ENCODE results near the gene EHMT1.

Gene EHMT1

DNA sequence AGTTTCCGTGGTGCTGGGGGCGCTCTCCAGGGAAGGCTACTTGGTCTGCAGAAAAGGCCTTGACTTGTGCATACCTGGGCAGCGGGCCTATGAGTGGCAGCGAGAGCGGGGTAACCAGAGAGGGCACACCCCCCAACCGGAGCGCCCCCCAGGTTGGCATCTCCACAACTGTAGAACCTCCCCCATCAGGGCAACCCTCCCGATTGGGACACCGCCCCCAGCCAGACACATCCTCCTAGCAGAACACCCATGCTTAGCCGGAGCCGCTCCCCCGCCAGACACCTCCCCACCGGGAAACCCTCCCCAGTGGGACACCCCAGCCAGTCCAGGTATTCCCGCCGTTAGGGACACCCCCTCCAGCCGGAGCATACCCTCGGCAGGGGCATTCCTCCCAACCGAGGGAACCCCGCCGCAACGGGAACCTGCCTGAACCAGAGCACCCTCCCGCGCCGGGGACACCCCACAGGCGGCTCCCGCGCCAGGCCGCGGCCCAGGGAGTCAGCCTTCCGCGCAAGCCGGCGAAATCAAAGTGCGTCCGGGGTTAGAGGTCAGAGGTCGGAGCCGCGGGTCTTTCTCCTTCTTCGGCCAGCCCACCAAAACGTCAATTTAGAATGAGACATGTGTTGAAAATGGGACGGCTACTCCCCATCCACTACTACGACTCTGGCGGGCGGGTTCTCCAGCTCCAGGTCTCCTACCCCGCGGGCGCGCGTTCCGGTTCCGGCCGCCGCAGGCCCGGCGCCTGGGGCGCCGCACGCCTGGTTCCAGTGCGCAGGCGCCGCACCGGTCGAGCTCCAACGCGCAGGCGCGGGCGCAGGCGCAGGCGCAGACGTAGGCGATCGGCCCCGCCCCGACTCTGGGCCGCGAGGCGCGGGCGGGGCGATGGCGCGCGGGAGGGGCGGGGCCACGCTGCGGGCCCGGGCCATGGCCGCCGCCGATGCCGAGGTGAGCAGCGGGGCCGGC is at the start of gene EHMT1:
EHMT1 (plus strand) TSS at position 901 of the 963 bp plus-strand sequence; CDS start at position 925, 24 bp downstream.
- peak; percentile 88 for DNase-seq

DNA sequence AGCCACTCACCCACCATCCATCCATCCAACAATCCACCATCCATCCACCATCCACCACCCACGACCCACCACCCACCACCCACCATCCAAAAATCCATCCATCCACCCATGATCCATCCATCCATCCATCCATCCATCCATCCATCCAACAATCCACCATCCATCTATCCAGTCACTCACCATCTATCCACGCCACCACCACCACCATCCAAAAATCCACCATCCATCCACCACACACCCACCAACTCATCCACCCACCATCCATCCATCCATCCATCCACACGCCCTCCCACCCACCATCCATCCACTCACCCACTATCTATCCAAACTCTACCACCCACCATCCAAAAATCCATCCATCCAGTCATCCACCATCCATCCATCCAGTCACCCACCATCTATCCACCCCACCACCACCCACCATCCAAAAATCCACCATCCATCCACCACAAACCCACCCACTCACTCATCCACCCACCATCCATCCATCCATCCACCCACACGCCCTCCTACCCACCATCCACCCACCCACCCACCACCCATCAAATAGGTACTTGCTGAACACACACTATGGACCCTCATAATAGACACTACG is 49.1 kb upstream of the EHMT1 start:
- no peak for DNase-seq

DNA sequence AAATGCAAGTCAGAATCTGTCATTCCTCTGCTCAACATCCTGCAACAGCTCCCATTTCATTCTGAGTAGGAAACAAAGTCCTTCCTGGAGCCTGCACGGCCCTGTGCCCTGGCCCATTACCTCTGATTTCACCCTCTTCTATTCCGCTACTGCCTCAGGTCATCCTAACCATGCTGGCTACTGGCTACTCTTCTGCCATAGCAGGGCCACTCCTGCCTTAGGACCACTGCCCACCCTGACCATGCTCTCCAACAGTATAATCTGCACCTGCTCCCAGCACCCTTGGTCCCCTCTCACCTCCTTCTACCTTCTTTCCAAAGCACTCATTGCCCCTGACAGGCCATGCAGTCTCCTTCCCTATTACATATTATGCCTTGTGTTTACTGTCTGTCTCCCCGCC is 48.2 kb upstream of the EHMT1 start:
- no peak for DNase-seq

DNA sequence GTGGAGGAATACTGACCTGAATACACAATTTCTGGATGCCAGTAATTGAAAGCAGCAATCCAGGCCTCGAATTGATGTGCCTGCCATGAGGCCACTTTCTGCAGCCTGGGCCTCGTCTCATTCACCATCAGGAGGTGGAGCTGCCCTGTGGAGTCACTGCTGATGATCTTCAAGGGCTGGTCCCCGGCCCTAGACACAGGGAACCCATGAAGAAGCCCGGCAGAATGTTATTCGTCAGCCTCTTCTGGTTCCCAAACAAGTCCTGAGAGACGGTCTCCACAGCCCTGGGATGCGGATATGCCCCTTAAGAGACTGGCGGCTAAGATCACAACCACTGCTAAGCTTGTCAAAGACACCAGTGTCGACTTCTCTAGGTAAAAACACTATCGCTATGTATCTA is 44.6 kb upstream of the EHMT1 start:
- DNase-seq, result no peak

DNA sequence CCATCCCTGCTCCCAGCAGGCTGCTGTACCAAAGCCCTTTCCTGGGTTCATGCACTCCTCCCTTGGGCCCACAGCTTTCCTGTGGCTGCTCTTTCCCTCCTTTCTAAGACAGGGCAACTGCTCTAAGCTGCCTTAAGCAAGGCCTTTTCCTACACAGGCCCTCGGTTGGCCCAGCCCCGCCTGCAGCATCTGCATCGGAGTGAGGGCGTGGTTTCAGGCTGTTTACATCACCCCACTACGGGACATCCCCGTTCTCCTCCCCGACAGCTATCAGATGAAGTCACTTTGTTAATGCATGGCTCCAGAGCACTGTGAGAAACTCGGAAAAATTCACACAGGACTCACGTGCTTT is 43.5 kb upstream of the EHMT1 start:
- no peak for DNase-seq

DNA sequence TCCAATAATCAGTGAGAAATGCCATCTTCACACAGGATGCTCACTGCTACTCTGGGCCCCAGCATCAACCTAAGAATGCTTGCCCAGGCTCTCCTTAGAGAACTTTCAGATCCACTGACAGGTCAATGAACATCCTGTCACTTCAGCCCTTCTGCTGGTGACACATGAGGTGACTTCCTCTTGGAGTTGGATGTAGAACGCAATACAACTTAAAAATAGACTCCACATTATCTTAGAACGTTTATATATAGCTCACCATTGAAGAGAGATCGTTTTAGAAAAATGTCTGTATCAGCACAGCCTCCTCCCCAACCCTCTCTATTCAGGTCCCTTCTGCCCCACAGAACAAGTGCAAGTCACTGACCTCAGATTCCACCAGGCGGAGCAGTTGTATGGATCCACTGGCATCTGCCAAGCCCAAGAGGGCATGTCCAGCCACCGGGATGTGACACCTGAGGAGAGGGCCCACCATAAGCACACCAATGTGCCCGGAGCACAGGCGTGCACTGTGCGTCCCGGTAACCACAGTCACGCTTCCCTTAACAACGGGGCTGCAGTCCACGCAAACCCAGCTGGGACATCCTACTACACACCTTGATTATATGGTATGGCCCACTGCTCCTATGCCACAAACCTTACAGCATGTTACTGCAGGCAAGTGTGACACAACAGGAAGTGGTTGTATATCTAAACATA is 42.9 kb upstream of the EHMT1 start:
- no peak for DNase-seq

DNA sequence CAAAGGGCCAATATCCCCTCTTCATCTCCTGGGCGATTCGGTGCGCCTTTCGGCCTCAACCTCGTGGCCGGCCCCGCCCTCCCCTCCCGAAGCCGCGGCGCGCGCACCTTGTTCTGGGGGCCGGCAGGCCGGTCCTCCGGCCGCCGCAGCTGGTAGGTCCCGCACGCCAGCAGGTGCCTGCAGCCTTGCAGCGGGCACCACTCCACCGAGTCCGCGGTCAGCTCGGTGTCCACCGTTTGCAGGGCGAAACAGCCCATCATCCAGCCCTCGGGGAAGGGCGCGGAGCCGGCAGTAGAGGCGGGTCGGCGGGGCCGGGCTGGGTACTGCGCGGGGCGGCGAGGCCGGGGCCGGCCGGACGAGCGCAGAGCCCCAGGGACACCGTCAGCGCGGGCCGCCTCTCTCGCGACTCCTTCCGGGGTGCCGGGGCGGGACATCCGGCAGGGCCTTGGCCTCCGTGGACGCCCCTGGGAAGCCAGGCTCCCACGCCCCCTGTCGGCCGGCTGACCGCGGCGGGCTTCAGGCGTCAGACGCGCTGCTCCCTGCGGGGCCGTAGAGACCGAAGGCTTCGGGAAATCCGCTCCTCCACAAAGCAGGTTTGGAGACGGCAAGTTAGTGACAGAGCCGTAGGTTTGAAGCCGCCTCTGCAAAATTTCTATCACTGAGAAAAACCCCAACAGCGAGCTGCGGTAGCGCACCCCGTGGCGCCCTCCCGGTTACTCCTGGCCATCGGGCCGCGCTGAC is 40.1 kb upstream of the EHMT1 start, which contains the start of gene DPH7:
DPH7 (minus strand) TSS at position 408 of the 741 bp plus-strand sequence; CDS start at position 260, 148 bp downstream.
- peak; percentile 93 for DNase-seq

DNA sequence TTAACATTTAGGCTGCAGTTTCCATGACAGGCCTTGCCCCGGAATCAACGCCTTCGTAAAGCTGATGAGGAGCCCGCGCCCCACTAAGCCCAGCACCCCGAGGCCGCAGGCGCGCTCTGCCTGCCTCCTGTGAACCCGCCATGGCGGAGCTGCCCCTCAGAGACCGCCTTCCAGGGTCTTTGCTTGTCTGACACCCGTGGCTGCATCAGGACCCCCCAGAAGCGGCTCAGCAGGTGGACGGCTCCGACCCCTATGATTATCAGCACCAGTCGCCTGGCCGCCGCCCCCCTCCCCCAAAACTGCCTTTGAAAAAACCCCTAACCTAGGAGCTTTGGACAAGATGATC is 39.6 kb upstream of the EHMT1 start:
- no peak for DNase-seq

DNA sequence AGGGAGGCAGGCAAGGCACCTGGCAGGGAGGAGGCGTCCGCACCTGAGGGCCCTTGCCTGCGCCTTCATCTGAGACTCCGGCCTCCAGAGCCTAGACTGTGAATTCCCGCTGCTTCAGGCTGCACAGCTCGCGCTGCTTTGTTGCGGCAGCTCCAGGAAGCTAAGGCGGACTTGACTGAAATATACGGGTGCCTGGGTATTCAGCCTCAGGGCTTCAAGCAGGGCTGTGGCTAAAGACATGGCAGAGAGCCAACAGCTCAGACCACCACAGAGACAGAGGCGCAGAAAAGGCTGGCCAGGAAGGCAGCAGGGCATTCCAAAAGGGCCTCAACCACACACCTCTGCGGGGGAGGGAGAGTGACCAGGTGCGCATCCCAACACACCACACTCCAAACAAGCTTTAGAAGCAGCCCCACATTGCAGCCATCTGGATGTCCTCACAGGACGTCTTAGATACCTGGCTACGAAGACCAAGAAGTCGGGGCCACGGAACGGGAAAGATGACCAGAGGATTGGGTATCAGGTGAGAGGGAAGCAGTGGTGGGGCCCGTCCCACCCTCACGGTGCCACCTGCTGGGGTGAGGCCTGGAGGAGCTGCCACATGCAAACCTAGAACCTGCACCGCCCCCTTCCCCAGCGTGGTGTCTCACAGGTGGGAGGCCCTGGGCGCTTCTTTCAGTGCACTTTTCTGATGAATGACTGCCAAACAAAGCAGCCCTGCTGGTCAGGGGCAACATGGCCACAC is 38.4 kb upstream of the EHMT1 start:
- DNase-seq, result no peak

DNA sequence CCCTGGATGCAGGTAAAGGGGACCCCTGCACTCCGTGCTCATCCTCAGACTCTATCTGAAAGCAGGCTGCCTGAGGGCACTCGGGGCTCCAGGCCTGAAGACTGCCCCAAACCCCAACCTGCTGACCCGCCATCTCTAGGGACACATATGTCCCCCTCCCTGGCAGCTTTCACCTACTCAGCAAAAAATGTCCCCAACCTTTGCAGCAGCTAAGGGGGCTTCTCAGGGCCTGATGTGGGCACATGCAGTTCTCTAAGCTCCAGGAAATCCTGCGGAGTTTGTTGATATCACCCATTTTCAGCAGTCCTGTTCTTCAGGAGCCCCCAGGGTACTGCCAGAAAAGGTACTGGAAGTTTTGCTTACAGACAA is 37.9 kb upstream of the EHMT1 start:
- DNase-seq, result no peak

DNA sequence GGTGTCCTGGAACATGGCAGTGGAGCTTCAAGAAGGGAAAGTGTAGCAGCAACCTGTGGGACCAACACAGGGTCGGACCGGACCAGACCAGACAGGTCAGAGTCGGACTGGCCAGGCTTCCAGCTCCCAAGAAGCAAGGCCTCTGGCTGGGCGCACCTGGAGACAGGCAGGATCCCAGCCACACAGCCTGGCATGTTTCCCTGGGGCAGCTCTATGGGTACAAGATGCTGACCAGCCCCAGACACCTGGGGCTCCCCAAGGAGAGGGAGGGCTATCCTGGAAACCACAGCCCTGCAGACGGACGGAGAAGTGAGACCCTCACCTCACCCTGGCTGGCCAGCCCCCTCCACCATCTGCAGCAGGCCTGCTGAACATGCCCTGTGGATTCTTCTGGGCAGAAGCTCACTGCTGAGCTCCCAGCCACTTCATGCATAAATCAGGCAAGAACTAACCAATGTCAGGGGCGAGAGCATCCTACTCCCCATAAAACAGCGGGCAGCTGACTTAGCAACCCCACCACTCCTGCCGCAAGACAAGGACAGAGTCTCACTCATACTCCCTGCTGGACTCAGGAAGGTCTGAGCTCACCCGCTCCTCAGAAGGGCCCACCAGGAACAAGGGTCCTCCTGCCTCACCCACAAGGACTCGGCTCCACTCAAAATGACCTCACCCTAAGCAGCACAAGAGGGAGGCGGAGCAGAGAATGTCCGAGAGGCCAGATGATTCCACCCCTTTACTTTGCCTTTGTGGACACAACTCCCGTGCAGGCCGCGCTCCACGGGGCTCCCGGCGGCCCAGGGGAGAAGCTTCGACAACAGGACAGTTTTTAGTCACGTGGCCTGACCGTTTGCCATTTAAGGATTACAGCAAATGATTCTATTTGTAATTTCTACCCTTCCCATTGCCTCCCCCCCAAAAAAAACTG is 37.2 kb upstream of the EHMT1 start:
- DNase-seq, result no peak

DNA sequence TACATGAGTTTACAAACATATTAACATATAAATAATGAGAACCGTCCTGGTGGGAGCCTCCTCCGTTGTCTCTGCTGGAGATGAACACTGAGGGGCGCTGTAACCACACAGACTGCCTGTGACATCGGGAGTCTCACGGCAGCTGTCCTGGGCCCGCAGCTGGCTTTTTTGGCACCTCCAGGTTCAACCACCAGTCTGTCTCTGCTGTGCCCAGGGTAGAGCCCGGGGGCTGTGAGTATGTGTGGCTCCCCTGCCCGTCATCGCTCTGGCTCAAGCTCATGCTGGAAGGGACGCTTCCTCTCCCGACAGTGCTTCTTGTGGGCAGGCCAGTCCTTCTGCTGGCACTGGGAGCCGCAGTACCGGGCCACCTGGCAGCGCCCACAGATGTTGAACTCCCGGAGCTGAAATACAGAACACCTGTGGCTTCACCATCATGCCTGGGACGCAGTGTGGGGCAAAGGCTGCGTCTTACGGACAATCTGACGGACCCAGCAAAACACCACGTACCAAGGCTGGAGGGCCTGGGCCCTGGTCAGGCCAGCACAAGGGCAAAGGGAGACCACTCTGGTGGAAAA is 36.4 kb upstream of the EHMT1 start:
- no peak for DNase-seq

DNA sequence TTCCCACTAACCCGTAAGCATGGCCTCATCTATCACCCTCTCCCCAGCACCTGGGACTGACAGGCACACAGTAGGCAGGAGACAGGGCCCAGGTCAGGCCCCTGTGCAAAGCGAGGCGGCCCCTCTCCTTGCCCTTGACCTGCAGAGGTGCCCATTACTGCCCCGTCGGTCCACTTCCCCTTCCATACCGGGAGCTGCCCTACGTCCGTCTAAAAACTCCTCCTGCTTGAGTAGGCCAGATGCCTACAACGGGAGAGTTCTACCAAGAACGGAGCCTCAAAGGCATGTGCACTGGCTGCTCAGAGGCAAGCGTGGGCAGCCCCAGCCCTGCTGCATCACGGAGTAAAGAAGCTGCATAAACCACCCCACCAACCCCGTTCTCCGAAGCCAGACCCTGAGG is 35.5 kb upstream of the EHMT1 start:
- DNase-seq, result no peak

DNA sequence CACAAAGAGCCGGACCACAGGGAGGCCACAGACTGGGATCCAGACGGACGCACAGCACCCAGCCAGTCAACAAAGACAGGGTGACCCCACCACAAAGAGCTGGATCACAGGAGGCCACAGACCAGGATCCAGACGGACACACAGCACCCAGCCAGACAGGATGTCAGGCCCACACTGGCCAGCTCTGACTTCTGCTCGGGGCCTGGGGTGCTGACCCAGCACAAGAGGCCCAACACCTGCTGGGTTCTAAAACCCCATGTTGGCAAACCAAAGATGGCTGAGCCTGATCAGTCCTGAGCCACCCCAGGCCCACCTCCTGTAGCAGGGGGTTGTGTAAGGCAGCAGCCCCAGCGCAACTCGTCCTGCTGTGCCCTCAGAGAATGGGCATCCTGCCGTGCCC is 34.8 kb upstream of the EHMT1 start:
- no peak for DNase-seq

DNA sequence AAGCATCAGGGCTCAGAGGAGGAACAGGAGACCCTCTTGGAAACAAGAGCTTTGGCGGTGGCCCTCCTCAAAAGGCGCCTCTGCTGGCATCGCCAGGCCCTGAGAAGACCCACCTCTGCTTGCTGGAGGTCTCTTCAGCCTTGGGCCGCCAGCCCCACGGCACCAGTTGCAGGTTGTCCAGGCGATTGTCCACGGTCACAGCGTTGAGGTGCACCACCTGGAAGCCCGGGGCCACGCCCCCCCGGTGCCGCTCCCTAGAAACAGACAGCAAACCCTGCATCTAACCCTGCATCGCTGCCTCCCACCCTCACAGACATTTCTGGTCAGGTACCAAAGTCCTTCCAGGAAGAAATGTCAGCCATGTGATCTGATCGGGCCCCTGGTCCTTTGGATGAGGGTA is 32.0 kb upstream of the EHMT1 start:
- no peak for DNase-seq

DNA sequence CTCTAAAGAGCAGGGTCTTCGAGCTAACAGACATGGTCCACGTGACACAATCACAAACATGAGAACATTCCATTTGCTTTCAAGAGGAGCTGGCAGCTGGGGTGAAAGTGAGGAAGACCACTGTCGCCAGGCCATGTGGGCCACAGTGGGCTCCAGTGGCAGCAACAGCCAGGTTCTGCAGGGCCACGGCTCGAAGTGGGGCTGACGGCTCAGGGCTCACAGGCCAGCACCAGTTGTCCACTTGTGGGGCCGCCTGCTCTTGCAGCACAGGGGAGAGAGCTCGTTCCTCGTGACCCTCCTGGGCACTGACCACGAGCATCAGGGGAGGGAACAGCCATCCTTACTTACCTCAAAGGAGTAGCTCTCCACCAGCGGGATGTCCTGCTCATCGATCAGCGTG is 30.5 kb upstream of the EHMT1 start:
- DNase-seq, result no peak

DNA sequence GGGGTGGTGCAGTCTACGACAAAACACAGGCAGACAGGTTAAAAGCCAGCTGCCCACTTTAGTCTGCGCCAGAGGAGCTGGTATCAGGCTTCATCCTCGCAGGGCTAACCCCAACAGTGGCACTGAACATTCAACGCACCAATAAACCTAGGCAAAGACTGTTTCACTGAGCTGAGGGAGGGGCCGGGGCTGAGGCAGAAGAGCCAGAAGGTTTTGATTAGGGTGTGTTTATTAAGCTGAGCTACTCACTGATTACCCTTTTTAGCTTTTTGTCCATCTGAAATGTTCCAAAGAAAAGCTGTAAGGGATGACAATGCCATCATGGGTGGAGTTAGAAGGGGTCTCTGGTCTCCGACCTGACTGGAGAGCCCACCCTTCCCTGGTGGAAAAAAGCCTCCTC is 29.9 kb upstream of the EHMT1 start:
- no peak for DNase-seq

DNA sequence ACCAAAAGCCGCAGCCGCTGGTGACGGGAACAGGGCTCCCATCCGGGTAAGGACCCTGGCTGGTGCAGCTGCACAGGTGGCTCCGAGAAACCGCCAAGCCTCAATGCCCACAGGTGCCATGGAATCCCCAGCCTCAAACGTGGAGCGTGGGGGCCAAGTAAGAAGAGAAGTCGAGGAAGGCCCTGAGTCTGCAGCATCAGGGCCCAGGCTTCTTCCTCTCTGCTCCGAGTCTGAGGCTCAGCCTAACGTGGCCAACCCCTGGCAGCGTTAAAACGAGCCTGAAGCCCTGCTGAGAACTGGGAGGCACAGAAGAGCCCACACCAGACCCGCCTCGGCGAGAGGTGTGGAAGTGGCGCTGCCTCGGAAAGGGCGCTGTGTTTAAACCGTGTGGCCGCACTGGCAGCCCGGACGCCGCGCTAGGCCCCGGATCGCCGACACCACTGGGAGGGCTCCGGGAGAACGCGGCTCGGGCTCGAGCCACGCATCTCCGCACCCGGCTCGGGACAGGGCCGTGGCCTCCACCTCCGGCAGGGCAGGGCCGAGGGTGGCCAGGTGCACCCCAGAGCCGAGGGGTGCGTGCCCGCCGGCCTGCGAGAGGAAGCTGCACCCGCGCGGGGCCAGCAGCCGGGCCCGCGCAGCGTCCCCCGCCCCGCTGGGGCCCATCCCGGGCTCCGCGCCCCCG is 29.2 kb upstream of the EHMT1 start:
- DNase-seq, result no peak

DNA sequence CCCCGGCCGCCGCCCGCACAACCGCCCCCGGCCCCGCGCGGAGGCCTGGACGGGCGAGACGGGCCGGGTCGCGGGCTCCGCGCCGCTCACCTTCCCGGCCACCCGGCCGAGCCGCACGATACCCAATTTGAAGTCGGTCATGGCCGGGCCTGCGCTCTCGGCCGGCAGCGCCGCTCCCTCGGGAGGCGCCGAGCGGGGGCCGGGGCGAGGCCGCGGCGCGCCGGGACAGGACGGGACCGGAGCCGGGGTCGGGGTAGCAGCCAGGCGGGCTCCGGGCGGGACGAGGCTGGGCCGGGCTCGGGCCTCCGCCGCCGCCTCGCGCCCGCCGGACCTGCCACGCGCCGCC is 28.7 kb upstream of the EHMT1 start:
- DNase-seq, result no peak
